ENCODE results near the gene CHST11.

DNA sequence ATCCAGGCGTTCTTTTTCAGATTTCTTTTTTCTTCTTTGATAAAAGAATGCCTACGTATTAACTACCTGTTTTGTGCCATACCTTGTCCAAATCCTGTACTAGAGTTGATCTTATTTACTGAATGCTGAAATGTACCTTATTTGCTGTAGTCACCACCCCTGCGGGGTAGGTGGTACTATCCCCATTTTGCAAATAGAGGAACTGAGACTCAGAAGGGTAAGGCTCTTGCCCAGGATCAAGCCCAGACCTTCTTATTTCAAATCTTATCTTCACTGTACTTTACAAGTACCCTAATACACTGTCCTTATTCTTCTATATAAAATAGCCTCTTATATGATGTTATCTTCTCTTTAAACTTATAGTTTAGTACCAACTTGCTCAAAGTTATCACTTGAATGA lies 294.8 kb downstream of the CHST11 start:
- TF ChIP-seq POLR2A (IDR thresholded peaks at IDR 0.05; ENCODE audit: low read length) (no peak), GATA1 (IDR thresholded peaks at IDR 0.05; ENCODE audit: low read depth, low read length) (no peak)
